Common myeloid progenitor, CD34-positive (primary cell): ENCODE results near the gene CEMP1.

Experiments
- CTCF ChIA-PET: fragments of 350-600 bp; sonication (Branson Sonifier 250); formaldehyde crosslinking; loops from one replicate; lab custom pipeline; 2021; ENCODE audit warnings: antibody characterized with exemption; lab: Charles Lee
- POLR2A ChIA-PET: fragments of 350-600 bp; sonication (Branson Sonifier 250); formaldehyde crosslinking; loops from one replicate; lab custom pipeline; 2021; ENCODE audit warnings: antibody characterized with exemption; lab: Charles Lee
- DNase-seq, 3 donors: peaks; one replicate each; pipeline versions ENCODE4 v3.0.0 to v3.0.0-alpha.2; 2013
- H3K27ac ChIP-seq, 2 experiments: 1 replicate in 1 of 2; 2 replicates in 1 of 2; pipeline ENCODE4 v1.7.0; 2013; ENCODE audit warnings: inconsistent platforms in 2 of 2, low read length in 2 of 2, mild to moderate bottlenecking in 2 of 2, low read depth in 1 of 2, moderate library complexity in 1 of 2; ENCODE audit not compliant: severe bottlenecking in 2 of 2, insufficient read depth in 1 of 2, poor library complexity in 1 of 2
- H3K27me3 ChIP-seq, 5 experiments: replicated peaks in 2 of 5; 1 replicate in 3 of 5; 2 replicates in 2 of 5; pipeline versions ENCODE4 v1.6.1 to v1.7.0; 2013; ENCODE audit warnings: low read length in 4 of 5, mild to moderate bottlenecking in 2 of 5, moderate library complexity in 2 of 5, inconsistent platforms in 1 of 5; ENCODE audit not compliant: insufficient read depth in 5 of 5, control insufficient read depth in 4 of 5
- H3K36me3 ChIP-seq, 4 experiments: 1 replicate in 2 of 4; 2 replicates in 2 of 4; pipeline versions ENCODE4 v1.6.1 to v1.7.0; 2013; ENCODE audit warnings: low read length in 3 of 4, control low read depth in 1 of 4, mild to moderate bottlenecking in 1 of 4; ENCODE audit not compliant: control insufficient read depth in 4 of 4, insufficient read depth in 4 of 4
- H3K4me1 ChIP-seq, 4 experiments: 1 replicate in 3 of 4; 2 replicates in 1 of 4; pipeline versions ENCODE4 v1.6.1 to v1.7.1; 2013; ENCODE audit warnings: low read length in 3 of 4, mild to moderate bottlenecking in 3 of 4, control low read depth in 1 of 4, inconsistent platforms in 1 of 4, moderate library complexity in 1 of 4; ENCODE audit not compliant: control insufficient read depth in 4 of 4, insufficient read depth in 4 of 4; ENCODE audit errors: control extremely low read depth in 1 of 4
- H3K4me3 ChIP-seq, 7 experiments: 1 replicate in 4 of 7; 2 replicates in 3 of 7; pipeline versions ENCODE4 v1.5.1 to v1.7.0; 2013; ENCODE audit warnings: mild to moderate bottlenecking in 7 of 7, low read length in 6 of 7, moderate library complexity in 6 of 7, inconsistent platforms in 2 of 7, low read depth in 2 of 7, control low read depth in 1 of 7; ENCODE audit not compliant: insufficient read depth in 4 of 7, control insufficient read depth in 1 of 7; ENCODE audit errors: extremely low read depth in 1 of 7
- H3K9me3 ChIP-seq, 5 experiments: 1 replicate in 4 of 5; 2 replicates in 1 of 5; pipeline versions ENCODE4 v1.6.1 to v1.7.1; 2013; ENCODE audit warnings: low read length in 4 of 5, mild to moderate bottlenecking in 2 of 5, inconsistent platforms in 1 of 5, low read depth in 1 of 5, moderate library complexity in 1 of 5; ENCODE audit not compliant: control insufficient read depth in 4 of 5, insufficient read depth in 2 of 5; ENCODE audit errors: control extremely low read depth in 1 of 5
- WGBS: methylation state at CpG from one replicate; pipeline ENCODE4 v1.1.5; 2013; ENCODE audit not compliant: insufficient coverage; 5-methylcytosine and 5-hydroxymethylcytosine counted together

The CEMP1 gene

GRCh38 chr16:2531696-2532493, 687 bp upstream of the CEMP1 start:
- no peaks in the 10 kb centered on the region for H3K27me3 ChIP-seq
- ChIA-PET POLR2A (interaction anchor here (0.5 to 2.8 kb wide), 4 partner anchors 12 to 1777 kb away, joined by 3 to 24 read pairs (median 4); partner anchors contain the start of gene AMDHD2), CTCF (interaction anchor here (0.9 to 1.5 kb wide), 4 partner anchors 12 to 25 kb away, joined by 3 to 7 read pairs (median 3); partner anchors contain the start of gene AMDHD2)
- peak overlapping the region in 1 of 2 experiments; percentile 76 for H3K27ac ChIP-seq
- WGBS: under 1% methylated on average over 71 of the region's 84 CpGs
- peak; percentile 93 to 97 (median 96) for DNase-seq
- H3K4me3 ChIP-seq: peak overlapping the region; percentile 50 to 81 (median 73)
- no peaks in the 10 kb centered on the region for H3K9me3 ChIP-seq
- peaks cover 0 to 33% (median 20%) of the 10 kb centered on the region in 4 experiments for H3K36me3 ChIP-seq
- H3K4me1 ChIP-seq: peaks cover 0 to 19% (median 17%) of the 10 kb centered on the region in 4 experiments

GRCh38 chr16:2530629-2531318, 434 bp downstream of the CEMP1 start:
- WGBS: 98% methylated on average over 13 of the region's 14 CpGs
- DNase-seq: no peak
- Histone ChIP-seq H3K4me3 (peak overlapping the region in 2 of 7 experiments; percentile 78 to 81), H3K27ac (no peak overlapping the region), H3K4me1 (peaks cover 0 to 24% (median 18%) of the 10 kb centered on the region in 4 experiments), H3K9me3 (no peaks in the 10 kb centered on the region), H3K27me3 (no peaks in the 10 kb centered on the region), H3K36me3 (peaks cover 3 to 42% (median 28%) of the 10 kb centered on the region in 4 experiments)
- ChIA-PET CTCF (interaction anchor here (1.4 kb wide), 1 partner anchor 11 kb away, joined by 7 read pairs; the partner anchor contains the start of gene AMDHD2), POLR2A (interaction anchor here (0.6 to 2.8 kb wide), 4 partner anchors 11 to 23 kb away, joined by 3 to 24 read pairs (median 4); partner anchors contain the start of genes AMDHD2 and ATP6V0C)

GRCh38 chr16:2529961-2530628, 1.1 kb downstream of the CEMP1 start:
- H3K36me3 ChIP-seq: peaks cover 3 to 42% (median 28%) of the 10 kb centered on the region in 4 experiments
- H3K9me3 ChIP-seq: no peaks in the 10 kb centered on the region
- DNase-seq: no peak
- WGBS: 97% methylated on average over 14 of the region's 15 CpGs
- H3K4me3 ChIP-seq: no peak overlapping the region
- ChIA-PET POLR2A (interaction anchor here (1.3 to 2.8 kb wide), 2 partner anchors 10 to 23 kb away, joined by 3 to 24 read pairs; partner anchors contain the start of gene AMDHD2), CTCF (interaction anchor here (1.4 kb wide), 1 partner anchor 10 kb away, joined by 7 read pairs; the partner anchor contains the start of gene AMDHD2)
- H3K27me3 ChIP-seq: no peaks in the 10 kb centered on the region
- peaks cover 0 to 24% (median 18%) of the 10 kb centered on the region in 4 experiments for H3K4me1 ChIP-seq
- H3K27ac ChIP-seq: no peak overlapping the region

- WGBS: 98% methylated on average over 28 of the region's 32 CpGs
- Histone ChIP-seq H3K27me3 (no peaks in the 10 kb centered on the region), H3K27ac (no peak overlapping the region), H3K4me1 (peaks cover 0 to 24% (median 18%) of the 10 kb centered on the region in 4 experiments), H3K36me3 (peaks cover 3 to 47% (median 32%) of the 10 kb centered on the region in 4 experiments), H3K9me3 (no peaks in the 10 kb centered on the region), H3K4me3 (no peak overlapping the region)
- ChIA-PET CTCF (interaction anchor here (0.9 kb wide), 1 partner anchor 9 kb away, joined by 3 read pairs; the partner anchor contains the start of gene AMDHD2), POLR2A (no interaction called here)
- peak in 2 of 3 donors; percentile 36 to 41 for DNase-seq
These were observed 1.9 kb downstream of the CEMP1 start for GRCh38 chr16:2529061-2529931.

- H3K27me3 ChIP-seq: no peaks in the 10 kb centered on the region
- no peaks in the 10 kb centered on the region for H3K9me3 ChIP-seq
- H3K4me3 ChIP-seq: no peak overlapping the region
- no peak for DNase-seq
- CTCF ChIA-PET: interaction anchor here (0.9 kb wide), 1 partner anchor 8 kb away, joined by 3 read pairs; the partner anchor contains the start of gene AMDHD2
- WGBS: 98% methylated on average over 33 of the region's 36 CpGs
- peaks cover 0 to 24% (median 18%) of the 10 kb centered on the region in 4 experiments for H3K4me1 ChIP-seq
- no peak overlapping the region for H3K27ac ChIP-seq
- POLR2A ChIA-PET: no interaction called here
- peaks cover 3 to 56% (median 37%) of the 10 kb centered on the region in 4 experiments for H3K36me3 ChIP-seq
These were observed 2.8 kb downstream of the CEMP1 start for GRCh38 chr16:2528161-2529060.
